NB4 (cell line): Measurements from ENCODE around the gene ERICH6B.

Source experiments
- DNase-seq: peaks from one replicate; pipeline ENCODE4 v3.0.0; 2010; ENCODE audit warnings: low read depth
- H3K4me3 ChIP-seq: one replicate; pipeline ENCODE4 v1.5.1; 2011; ENCODE audit warnings: mild to moderate bottlenecking, low read depth, low read length, moderate library complexity
- MYC ChIP-seq: IDR thresholded peaks from 2 replicates; pipeline ENCODE4 v1.6.1; 2011; ENCODE audit warnings: low read depth, low read length
- POLR2A ChIP-seq: IDR thresholded peaks from 2 replicates; pipeline ENCODE4 v1.6.1; 2011; ENCODE audit warnings: mild to moderate bottlenecking; ENCODE audit not compliant: insufficient read length; ENCODE audit errors: extremely low read depth
- TF ChIP-seq, protein P1 (sequence below): IDR thresholded peaks from one replicate; pipeline ENCODE4 v1.5.1; 2012; ENCODE audit warnings: low read depth, low read length
- TF ChIP-seq, protein P2 (sequence below): IDR thresholded peaks from 2 replicates; pipeline ENCODE4 v1.6.1; 2011; ENCODE audit warnings: low read depth, low read length

Gene ERICH6B

DNA sequence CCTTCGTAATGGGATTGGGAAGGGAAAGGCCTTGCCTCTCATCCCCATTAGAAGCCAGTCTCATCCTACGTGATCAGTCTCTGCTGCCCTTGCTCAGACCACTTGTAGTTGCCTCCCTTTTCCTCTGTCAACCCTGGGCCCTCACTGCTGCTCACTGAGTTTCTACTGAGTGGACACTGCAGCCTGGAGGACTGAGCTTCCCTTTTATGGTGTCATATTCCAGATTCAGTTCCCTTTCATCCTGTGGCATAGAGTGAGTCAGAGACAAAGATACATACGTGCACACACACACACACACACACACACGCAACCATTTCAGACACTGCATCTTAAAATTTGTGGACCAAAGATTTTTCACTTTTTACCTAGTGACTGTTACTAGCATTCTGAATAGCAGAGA lies 94.2 kb downstream of the ERICH6B start:
- DNase-seq: no peak
- TF ChIP-seq, protein P1, sequence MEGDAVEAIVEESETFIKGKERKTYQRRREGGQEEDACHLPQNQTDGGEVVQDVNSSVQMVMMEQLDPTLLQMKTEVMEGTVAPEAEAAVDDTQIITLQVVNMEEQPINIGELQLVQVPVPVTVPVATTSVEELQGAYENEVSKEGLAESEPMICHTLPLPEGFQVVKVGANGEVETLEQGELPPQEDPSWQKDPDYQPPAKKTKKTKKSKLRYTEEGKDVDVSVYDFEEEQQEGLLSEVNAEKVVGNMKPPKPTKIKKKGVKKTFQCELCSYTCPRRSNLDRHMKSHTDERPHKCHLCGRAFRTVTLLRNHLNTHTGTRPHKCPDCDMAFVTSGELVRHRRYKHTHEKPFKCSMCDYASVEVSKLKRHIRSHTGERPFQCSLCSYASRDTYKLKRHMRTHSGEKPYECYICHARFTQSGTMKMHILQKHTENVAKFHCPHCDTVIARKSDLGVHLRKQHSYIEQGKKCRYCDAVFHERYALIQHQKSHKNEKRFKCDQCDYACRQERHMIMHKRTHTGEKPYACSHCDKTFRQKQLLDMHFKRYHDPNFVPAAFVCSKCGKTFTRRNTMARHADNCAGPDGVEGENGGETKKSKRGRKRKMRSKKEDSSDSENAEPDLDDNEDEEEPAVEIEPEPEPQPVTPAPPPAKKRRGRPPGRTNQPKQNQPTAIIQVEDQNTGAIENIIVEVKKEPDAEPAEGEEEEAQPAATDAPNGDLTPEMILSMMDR: no peak
- TF ChIP-seq, protein P2, sequence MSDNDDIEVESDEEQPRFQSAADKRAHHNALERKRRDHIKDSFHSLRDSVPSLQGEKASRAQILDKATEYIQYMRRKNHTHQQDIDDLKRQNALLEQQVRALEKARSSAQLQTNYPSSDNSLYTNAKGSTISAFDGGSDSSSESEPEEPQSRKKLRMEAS: no peak
- TF ChIP-seq POLR2A (no peak), MYC (no peak)
- no peak overlapping the region for H3K4me3 ChIP-seq

DNA sequence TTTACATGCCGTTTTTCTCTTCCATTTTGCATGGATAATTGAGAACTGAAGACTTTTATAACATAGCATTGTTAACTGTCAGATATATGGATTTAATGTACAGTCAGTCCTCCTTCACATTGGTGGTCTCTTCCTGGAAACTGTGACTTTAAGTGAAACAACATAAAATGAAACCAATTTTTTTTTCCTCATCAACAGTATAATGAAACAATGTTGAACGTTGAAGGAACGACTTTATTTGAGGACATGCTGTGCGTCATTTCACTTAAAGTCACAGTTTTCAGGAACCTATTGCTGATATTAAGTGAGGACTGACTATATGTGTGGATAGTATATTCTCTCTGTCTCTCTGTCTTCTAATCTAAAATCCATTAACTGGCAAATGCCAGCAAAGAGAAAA lies 96.0 kb downstream of the ERICH6B start:
- no peak overlapping the region for H3K4me3 ChIP-seq
- TF ChIP-seq, protein P2: no peak
- TF ChIP-seq MYC (no peak), POLR2A (no peak)
- TF ChIP-seq, protein P1: no peak
- DNase-seq: no peak

DNA sequence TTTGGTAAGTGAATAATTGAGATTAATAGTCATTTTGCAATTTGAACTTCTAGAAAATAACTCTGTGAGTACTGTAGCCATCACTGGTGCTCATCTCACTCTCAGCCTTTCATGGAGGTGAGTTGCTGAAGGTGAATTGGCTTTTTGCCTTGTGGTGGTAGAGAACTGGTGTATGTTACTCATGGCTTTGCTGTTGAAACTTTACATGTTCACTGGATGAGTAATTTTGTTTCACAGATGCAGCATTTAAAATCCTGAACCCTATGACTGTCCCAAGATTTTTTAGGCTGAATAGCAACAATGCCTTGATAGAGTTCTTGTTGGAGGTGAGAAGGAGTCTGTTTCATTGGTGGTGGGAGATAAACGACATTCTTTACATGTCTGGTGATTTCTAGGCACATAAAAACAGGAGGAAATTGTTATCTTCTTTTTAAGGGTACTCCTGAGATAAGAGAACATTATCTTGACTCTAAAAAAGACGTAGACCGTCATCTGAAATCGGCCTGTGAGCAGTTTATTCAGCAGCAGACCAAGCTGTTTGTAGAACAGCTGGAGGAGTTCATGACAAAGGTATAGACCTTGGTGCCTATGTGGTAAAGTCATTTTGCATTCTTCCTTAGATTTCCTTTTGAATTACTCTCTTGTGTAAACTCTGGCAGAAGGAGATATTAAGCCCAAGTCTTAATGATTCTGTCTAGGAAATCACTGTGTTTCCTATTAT lies 96.9 kb downstream of the ERICH6B start:
- H3K4me3 ChIP-seq: no peak overlapping the region
- TF ChIP-seq, protein P1: no peak
- TF ChIP-seq, protein P2: no peak
- TF ChIP-seq MYC (no peak), POLR2A (no peak)
- DNase-seq: no peak

DNA sequence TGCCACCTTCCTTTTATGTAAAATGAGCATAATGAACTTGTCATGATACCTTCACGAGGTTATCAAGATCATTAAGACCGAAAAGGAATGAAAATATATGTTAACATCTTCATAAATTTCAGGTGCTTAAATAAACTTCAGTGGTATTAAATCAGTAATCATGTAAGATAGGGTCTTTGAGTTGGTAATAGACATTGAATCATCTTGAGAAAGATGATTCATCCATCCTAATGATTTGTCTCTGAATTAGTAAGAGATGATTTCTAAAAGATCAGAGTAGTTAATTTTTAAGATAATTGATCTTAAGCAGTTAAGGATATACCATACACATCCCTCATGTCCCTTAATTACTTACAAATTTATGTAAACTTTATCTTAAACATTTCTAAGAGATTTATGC lies 98.8 kb downstream of the ERICH6B start:
- no peak for DNase-seq
- TF ChIP-seq MYC (no peak), POLR2A (no peak)
- TF ChIP-seq, protein P1: no peak
- TF ChIP-seq, protein P2: no peak
- H3K4me3 ChIP-seq: no peak overlapping the region

DNA sequence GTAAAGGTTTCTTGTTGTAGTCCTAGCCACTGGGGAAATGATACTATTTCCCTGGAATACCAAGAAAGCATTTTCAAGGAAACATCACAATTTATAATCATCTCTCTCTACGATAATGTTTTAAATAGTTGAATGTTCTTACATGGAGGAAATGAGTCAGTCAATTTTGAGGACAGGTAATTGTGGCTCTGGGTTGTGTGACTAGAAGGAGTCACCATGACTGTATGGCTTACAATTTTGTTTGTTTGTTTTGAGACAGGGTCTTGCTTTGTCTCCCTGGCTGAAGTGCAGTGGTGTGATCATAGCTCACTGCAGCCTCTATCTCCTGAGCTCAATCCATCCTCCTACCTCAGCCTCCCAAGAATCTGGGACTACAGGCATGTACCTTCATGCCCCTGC lies 103.4 kb downstream of the ERICH6B start:
- H3K4me3 ChIP-seq: no peak overlapping the region
- no peak for DNase-seq
- TF ChIP-seq POLR2A (no peak), MYC (no peak)
- TF ChIP-seq, protein P1: no peak
- TF ChIP-seq, protein P2: no peak
